Measurements from ENCODE around the gene VENTX.

Gene VENTX

GRCh38 chr10:133272964-133273420 is 35.3 kb downstream of the VENTX start:
- no peak for TF ChIP-seq CTCF (IDR thresholded peaks at IDR 0.05; ENCODE audit: low read length, missing control alignments)
- no peak for DNase-seq (ENCODE audit: low read depth)
- H3K4me3 ChIP-seq (replicated peaks; ENCODE audit: low read depth, low read length): no peak overlapping the region

GRCh38 chr10:133273534-133274143 is 36.0 kb downstream of the VENTX start:
- TF ChIP-seq CTCF (IDR thresholded peaks at IDR 0.05; ENCODE audit: low read length, missing control alignments): no peak
- H3K4me3 ChIP-seq (replicated peaks; ENCODE audit: low read depth, low read length): no peak overlapping the region
- DNase-seq (ENCODE audit: low read depth): no peak

GRCh38 chr10:133274751-133275683 is 37.4 kb downstream of the VENTX start:
- no peak for DNase-seq (ENCODE audit: low read depth)
- TF ChIP-seq CTCF (IDR thresholded peaks at IDR 0.05; ENCODE audit: low read length, missing control alignments): peak; percentile 1
- H3K4me3 ChIP-seq (replicated peaks; ENCODE audit: low read depth, low read length): no peak overlapping the region

GRCh38 chr10:133275684-133276092 is 38.0 kb downstream of the VENTX start:
- TF ChIP-seq CTCF (IDR thresholded peaks at IDR 0.05; ENCODE audit: low read length, missing control alignments): no peak
- H3K4me3 ChIP-seq (replicated peaks; ENCODE audit: low read depth, low read length): no peak overlapping the region
- DNase-seq (ENCODE audit: low read depth): no peak

GRCh38 chr10:133276100-133276434 is 38.4 kb downstream of the VENTX start:
- no peak for TF ChIP-seq CTCF (IDR thresholded peaks at IDR 0.05; ENCODE audit: low read length, missing control alignments)
- no peak overlapping the region for H3K4me3 ChIP-seq (replicated peaks; ENCODE audit: low read depth, low read length)

GRCh38 chr10:133276435-133277201 is 39.0 kb downstream of the VENTX start, which contains the start of gene ADAM8:
ADAM8 (minus strand) TSS chr10:133276868; CDS start chr10:133276817, 51 bp downstream.
- TF ChIP-seq CTCF (IDR thresholded peaks at IDR 0.05; ENCODE audit: low read length, missing control alignments): no peak
- H3K4me3 ChIP-seq (replicated peaks; ENCODE audit: low read depth, low read length): no peak within 1 kb of the TSS
- DNase-seq (ENCODE audit: low read depth): no peak

More at GRCh38 chr10:133276100-133276434, 38.4 kb downstream of the VENTX start:
- DNase-seq (ENCODE audit: low read depth): no peak
